ENCODE measurements around the gene RTN4RL1.

- TF ChIP-seq MYNN (tag by site-specific recombination; IDR thresholded peaks at IDR 0.05; ENCODE audit: borderline replicate concordance) (no peak), ZNF791 (tag by site-specific recombination; IDR thresholded peaks at IDR 0.05) (no peak), ZBTB49 (tag by site-specific recombination; IDR thresholded peaks at IDR 0.05; ENCODE audit: low read depth) (no peak), ZNF768 (tag by site-specific recombination; IDR thresholded peaks at IDR 0.05) (no peak), ZNF747 (tag by site-specific recombination; IDR thresholded peaks at IDR 0.05) (no peak), PRDM2 (tag by site-specific recombination; IDR thresholded peaks at IDR 0.05; ENCODE audit: borderline replicate concordance) (no peak), CTCF (tag by site-specific recombination; IDR thresholded peaks at IDR 0.05) (no peak), YY1 (tag by site-specific recombination; IDR thresholded peaks at IDR 0.05) (no peak), ZNF544 (tag by site-specific recombination; IDR thresholded peaks at IDR 0.05) (no peak), ZNF121 (tag by site-specific recombination; IDR thresholded peaks at IDR 0.05) (no peak), ZNF174 (tag by site-specific recombination; IDR thresholded peaks at IDR 0.05) (no peak), ZNF670 (tag by site-specific recombination; IDR thresholded peaks at IDR 0.05; ENCODE audit: low read depth) (no peak), ZNF548 (tag by site-specific recombination; IDR thresholded peaks at IDR 0.05) (no peak)
Measured at GRCh38 chr17:1894753-1895339, 130.3 kb downstream of the RTN4RL1 start.

All from HEK293 (cell line).